HL-60 (cell line): ENCODE results near the gene HACD2.
"Not testable (repeated sequence)": the region's sequence is repeated elsewhere in the genome, so short reads cannot be mapped to it uniquely, and the experiment has no call there.

ENCODE experiments used
- DNase-seq, 2 experiments: peaks; one replicate each; pipeline ENCODE4 v3.0.0-alpha.2; 2010 to 2020; ENCODE audit warnings: low read depth in 1 of 2, low spot score in 1 of 2
- H3K27ac ChIP-seq: fragments of 250-450 bp; sonication (Bioruptor Pico); replicated peaks from 2 replicates; pipeline ENCODE4 v1.5.1; 2020; ENCODE audit warnings: mild to moderate bottlenecking, moderate library complexity
- H3K27me3 ChIP-seq: fragments of 250-450 bp; sonication (Bioruptor Pico); 2 replicates; pipeline ENCODE4 v1.5.1; 2021; ENCODE audit warnings: mild to moderate bottlenecking, moderate library complexity; ENCODE audit not compliant: insufficient read depth, poor library complexity, severe bottlenecking
- H3K4me3 ChIP-seq: replicated peaks from 2 replicates; pipeline ENCODE4 v1.5.1; 2011; ENCODE audit warnings: mild to moderate bottlenecking, control low read depth, low read length; ENCODE audit not compliant: insufficient read depth
- GABPA ChIP-seq: IDR thresholded peaks from 2 replicates; pipeline ENCODE4 v1.6.1; 2012; ENCODE audit warnings: low read depth
- POLR2AphosphoS5 ChIP-seq: IDR thresholded peaks from 2 replicates; pipeline ENCODE4 v1.6.1; 2012; ENCODE audit warnings: low read depth
- SPI1 ChIP-seq: IDR thresholded peaks from 2 replicates; pipeline ENCODE4 v1.6.1; 2012; ENCODE audit warnings: low read depth, mild to moderate bottlenecking, borderline replicate concordance
- TF ChIP-seq, protein P1 (sequence below): IDR thresholded peaks from one replicate; pipeline ENCODE4 v1.5.1; 2011; ENCODE audit warnings: low read length, control low read depth, inconsistent platforms; ENCODE audit not compliant: insufficient read depth
- TF ChIP-seq, protein P2 (sequence below): IDR thresholded peaks from 2 replicates; pipeline ENCODE4 v1.6.1; 2012; ENCODE audit warnings: low read depth; ENCODE audit not compliant: insufficient replicate concordance

The HACD2 gene

DNA sequence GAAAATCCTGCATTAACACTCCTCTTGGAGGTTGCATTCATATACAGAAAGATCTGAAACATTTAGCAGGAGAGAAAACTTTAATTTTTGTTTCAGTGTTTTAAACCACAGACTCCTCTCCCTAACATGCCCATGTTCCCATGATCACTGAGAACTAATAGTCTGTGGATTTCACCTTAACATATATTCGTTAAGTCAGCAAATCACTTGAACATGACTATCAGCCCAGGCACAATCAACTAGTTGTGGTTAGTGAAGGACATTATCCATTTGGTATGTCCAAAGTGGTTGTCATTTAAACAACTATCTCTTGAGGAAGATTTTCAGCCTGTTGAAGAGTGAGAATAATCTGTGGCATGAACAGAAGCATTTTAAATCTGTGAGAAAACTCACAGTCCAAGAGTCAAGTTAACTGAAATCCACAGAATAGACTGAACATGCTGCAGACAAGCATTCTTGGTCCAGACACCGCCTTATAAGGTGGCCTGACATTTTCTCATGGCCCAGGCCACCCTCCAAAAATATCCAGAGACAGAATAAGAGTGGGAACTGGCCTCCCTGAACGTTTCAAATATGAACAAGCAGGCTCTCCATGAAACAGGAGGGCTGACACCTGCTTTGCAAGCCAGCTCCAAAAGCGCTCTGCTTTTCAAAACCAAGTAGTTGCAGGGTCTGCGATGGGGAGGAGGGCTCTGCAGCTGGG is 96.1 kb downstream of the HACD2 start:
- Histone ChIP-seq H3K27me3 (no peaks in the 10 kb centered on the region), H3K27ac (no peak overlapping the region), H3K4me3 (no peak overlapping the region)
- TF ChIP-seq GABPA: no peak
- no peak for DNase-seq

DNA sequence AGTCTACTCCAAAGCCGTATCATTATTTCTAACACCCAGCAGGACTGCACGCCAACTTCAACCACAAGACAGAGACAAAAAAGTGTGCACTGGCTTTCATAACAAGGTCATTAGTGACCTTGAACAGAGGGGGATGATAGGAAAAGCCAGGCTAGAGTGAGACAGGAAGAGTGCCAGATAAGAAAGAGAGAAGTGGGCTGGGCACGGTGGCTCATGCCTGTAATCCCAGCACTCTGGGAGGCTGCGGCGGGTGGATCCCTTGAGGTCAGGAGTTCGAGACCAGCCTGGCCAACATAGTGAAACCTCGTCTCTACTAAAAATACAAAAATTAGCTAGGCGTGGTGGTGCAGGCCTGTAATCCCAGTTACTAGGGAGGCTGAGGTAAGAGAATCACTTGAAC is 97.8 kb downstream of the HACD2 start:
- H3K27me3 ChIP-seq, DNase-seq: not testable (repeated sequence)

DNA sequence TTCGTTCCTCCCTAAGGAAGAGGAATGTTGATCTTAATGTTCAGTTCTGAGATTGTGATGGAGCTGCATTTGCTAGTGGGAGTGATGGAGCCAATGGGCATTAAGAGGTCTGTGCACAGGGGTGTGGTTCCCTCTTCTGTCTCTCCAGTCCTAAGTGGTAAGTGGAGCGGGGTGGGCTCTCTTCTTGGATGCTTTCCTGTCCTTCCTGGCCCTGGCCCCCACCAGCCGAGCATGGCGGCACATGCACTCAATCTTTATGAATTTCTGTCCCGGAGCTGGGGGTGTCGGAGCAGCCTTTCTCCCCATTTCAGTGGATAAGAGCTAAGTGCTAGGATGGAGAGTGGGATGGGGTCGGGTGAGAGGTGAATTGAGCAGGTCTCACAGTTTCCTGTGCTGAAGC is 98.4 kb downstream of the HACD2 start:
- no peak for DNase-seq
- TF ChIP-seq GABPA: no peak
- TF ChIP-seq POLR2AphosphoS5: no peak
- no peak for TF ChIP-seq SPI1
- TF ChIP-seq, protein P1, sequence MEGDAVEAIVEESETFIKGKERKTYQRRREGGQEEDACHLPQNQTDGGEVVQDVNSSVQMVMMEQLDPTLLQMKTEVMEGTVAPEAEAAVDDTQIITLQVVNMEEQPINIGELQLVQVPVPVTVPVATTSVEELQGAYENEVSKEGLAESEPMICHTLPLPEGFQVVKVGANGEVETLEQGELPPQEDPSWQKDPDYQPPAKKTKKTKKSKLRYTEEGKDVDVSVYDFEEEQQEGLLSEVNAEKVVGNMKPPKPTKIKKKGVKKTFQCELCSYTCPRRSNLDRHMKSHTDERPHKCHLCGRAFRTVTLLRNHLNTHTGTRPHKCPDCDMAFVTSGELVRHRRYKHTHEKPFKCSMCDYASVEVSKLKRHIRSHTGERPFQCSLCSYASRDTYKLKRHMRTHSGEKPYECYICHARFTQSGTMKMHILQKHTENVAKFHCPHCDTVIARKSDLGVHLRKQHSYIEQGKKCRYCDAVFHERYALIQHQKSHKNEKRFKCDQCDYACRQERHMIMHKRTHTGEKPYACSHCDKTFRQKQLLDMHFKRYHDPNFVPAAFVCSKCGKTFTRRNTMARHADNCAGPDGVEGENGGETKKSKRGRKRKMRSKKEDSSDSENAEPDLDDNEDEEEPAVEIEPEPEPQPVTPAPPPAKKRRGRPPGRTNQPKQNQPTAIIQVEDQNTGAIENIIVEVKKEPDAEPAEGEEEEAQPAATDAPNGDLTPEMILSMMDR: no peak
- TF ChIP-seq, protein P2, sequence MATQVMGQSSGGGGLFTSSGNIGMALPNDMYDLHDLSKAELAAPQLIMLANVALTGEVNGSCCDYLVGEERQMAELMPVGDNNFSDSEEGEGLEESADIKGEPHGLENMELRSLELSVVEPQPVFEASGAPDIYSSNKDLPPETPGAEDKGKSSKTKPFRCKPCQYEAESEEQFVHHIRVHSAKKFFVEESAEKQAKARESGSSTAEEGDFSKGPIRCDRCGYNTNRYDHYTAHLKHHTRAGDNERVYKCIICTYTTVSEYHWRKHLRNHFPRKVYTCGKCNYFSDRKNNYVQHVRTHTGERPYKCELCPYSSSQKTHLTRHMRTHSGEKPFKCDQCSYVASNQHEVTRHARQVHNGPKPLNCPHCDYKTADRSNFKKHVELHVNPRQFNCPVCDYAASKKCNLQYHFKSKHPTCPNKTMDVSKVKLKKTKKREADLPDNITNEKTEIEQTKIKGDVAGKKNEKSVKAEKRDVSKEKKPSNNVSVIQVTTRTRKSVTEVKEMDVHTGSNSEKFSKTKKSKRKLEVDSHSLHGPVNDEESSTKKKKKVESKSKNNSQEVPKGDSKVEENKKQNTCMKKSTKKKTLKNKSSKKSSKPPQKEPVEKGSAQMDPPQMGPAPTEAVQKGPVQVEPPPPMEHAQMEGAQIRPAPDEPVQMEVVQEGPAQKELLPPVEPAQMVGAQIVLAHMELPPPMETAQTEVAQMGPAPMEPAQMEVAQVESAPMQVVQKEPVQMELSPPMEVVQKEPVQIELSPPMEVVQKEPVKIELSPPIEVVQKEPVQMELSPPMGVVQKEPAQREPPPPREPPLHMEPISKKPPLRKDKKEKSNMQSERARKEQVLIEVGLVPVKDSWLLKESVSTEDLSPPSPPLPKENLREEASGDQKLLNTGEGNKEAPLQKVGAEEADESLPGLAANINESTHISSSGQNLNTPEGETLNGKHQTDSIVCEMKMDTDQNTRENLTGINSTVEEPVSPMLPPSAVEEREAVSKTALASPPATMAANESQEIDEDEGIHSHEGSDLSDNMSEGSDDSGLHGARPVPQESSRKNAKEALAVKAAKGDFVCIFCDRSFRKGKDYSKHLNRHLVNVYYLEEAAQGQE: no peak
- Histone ChIP-seq H3K27ac (no peak overlapping the region), H3K27me3 (no peaks in the 10 kb centered on the region), H3K4me3 (no peak overlapping the region)

More for the DNA sequence above, 97.8 kb downstream of the HACD2 start:
- H3K27ac ChIP-seq, H3K4me3 ChIP-seq: not testable (repeated sequence)

DNA sequence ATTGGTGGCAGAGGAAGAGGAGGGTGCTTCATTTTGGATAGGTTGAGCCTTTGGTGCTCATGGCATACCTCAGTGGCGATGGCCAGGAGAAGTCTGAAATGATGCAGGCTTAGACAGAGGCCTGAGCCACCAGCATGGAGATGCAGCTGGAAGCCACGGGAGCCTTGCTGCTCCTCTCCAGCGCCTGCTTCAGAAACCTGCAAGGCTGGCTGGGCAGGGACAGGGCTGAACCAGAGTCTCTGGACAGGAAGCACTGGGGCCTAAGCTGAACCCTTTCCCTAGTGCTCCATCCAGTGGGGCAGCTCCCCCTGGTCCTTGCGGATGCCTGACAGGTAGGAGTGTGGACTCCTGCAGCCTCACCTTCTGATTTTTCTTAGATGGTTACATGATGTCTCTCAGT is 99.3 kb downstream of the HACD2 start:
- Histone ChIP-seq H3K27ac (no peak overlapping the region), H3K27me3 (no peaks in the 10 kb centered on the region), H3K4me3 (no peak overlapping the region)
- DNase-seq: no peak
- TF ChIP-seq, protein P2: no peak
- TF ChIP-seq POLR2AphosphoS5 (no peak), GABPA (no peak), SPI1 (no peak)
- TF ChIP-seq, protein P1: no peak

DNA sequence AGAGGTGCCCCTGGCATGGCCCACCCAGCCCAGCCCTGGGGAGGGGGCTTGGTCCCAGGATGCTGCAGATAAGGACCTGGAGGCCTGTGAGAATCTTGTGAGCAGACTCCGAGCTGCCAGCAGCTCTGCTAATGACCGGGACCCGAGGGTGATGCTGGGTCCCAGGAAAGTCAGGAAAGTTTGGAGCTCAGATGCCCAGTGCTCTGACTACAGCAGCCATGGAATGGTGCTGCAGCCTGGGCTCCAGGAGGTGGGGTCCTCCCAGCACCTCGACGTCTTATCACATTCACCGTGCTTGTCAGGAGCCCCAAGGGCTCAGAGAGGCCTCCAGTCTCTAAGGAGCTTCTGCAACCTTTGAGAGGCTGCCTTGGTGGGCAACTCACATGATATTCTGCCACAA is 101.7 kb downstream of the HACD2 start:
- TF ChIP-seq POLR2AphosphoS5: no peak
- TF ChIP-seq, protein P2: no peak
- TF ChIP-seq, protein P1: no peak
- no peak for TF ChIP-seq GABPA
- TF ChIP-seq SPI1: no peak
- Histone ChIP-seq H3K4me3 (no peak overlapping the region), H3K27me3 (no peaks in the 10 kb centered on the region), H3K27ac (no peak overlapping the region)
- DNase-seq: no peak
